ENCODE data around the gene KAZN. TPM values are rescaled to one million over a fixed set of nuclear protein-coding genes. Genes with fewer than 3 reads are reported as not detected.

The KAZN gene
- total RNA-seq, 1 donor = 3.9 TPM

GRCh38 chr1:14737561-14738094 is 139.1 kb downstream of the KAZN start:
- no peak for DNase-seq (ENCODE audit: low read depth)
- TF ChIP-seq CTCF (IDR thresholded peaks at IDR 0.05; ENCODE audit: insufficient read depth, low read length) = no peak
- H3K4me3 ChIP-seq (ENCODE audit: low read depth, low read length) = no peak overlapping the region

- no peak for DNase-seq (ENCODE audit: low read depth)
- TF ChIP-seq CTCF (IDR thresholded peaks at IDR 0.05; ENCODE audit: insufficient read depth, low read length) = no peak
- H3K4me3 ChIP-seq (ENCODE audit: low read depth, low read length) = no peak overlapping the region
Observed at GRCh38 chr1:14738235-14738634, 139.8 kb downstream of the KAZN start.

- TF ChIP-seq CTCF (IDR thresholded peaks at IDR 0.05; ENCODE audit: insufficient read depth, low read length) = no peak
- H3K4me3 ChIP-seq (ENCODE audit: low read depth, low read length) = no peak overlapping the region
Observed at GRCh38 chr1:14738647-14739046, 140.2 kb downstream of the KAZN start.

GRCh38 chr1:14739082-14739832 is 140.8 kb downstream of the KAZN start:
- no peak for TF ChIP-seq CTCF (IDR thresholded peaks at IDR 0.05; ENCODE audit: insufficient read depth, low read length)
- no peak overlapping the region for H3K4me3 ChIP-seq (ENCODE audit: low read depth, low read length)
- DNase-seq (ENCODE audit: low read depth) = no peak

More at GRCh38 chr1:14738647-14739046, 140.2 kb downstream of the KAZN start:
- no peak for DNase-seq (ENCODE audit: low read depth)

- no peak for DNase-seq (ENCODE audit: low read depth)
- no peak overlapping the region for H3K4me3 ChIP-seq (ENCODE audit: low read depth, low read length)
- TF ChIP-seq CTCF (IDR thresholded peaks at IDR 0.05; ENCODE audit: insufficient read depth, low read length) = no peak
Observed at GRCh38 chr1:14740016-14740415, 141.5 kb downstream of the KAZN start.

- TF ChIP-seq CTCF (IDR thresholded peaks at IDR 0.05; ENCODE audit: insufficient read depth, low read length) = no peak
- DNase-seq (ENCODE audit: low read depth) = no peak
- no peak overlapping the region for H3K4me3 ChIP-seq (ENCODE audit: low read depth, low read length)
Observed at GRCh38 chr1:14741082-14741481, 142.6 kb downstream of the KAZN start.

All from fibroblast of the aortic adventitia (primary cell).